A673 (cell line): ENCODE data around the gene RWDD3. TPM values are rescaled to one million over a fixed set of nuclear protein-coding genes. Genes with fewer than 3 reads are reported as not detected.

ENCODE experiments used
- BruUV-seq: library from RNA; stranded (reverse); fragments of 400-500 nt; replicated peaks from 2 replicates; lab custom pipeline; 2021; lab: Mats Ljungman, UMichigan
- CTCF ChIA-PET: fragments of 300-600 bp; sonication (Branson Sonifier 250); formaldehyde crosslinking; loops from one replicate; lab custom pipeline; 2022; ENCODE audit warnings: antibody characterized with exemption; lab: Charles Lee
- POLR2A ChIA-PET: fragments of 300-600 bp; sonication (Branson Sonifier 250); formaldehyde crosslinking; loops from one replicate; lab custom pipeline; 2022; ENCODE audit warnings: antibody characterized with exemption; ENCODE audit not compliant: low non-redundant PET; lab: Charles Lee
- DNase-seq: peaks from one replicate; pipeline ENCODE4 v3.0.0-alpha.2; 2015; ENCODE audit warnings: low spot score
- H3K27ac ChIP-seq: fragments of 200-600 bp; sonication (generic); 2 replicates; pipeline ENCODE4 v1.5.1; 2016; ENCODE audit warnings: mixed run types, low read depth, mild to moderate bottlenecking, mixed read lengths, antibody characterized with exemption, low read length; ENCODE audit not compliant: poor library complexity, severe bottlenecking
- H3K27me3 ChIP-seq: fragments of 200-600 bp; sonication (generic); replicated peaks from 2 replicates; pipeline ENCODE4 v1.6.1; 2017; ENCODE audit warnings: mixed run types, low read depth, mild to moderate bottlenecking, mixed read lengths, antibody characterized with exemption, low read length; ENCODE audit not compliant: insufficient read depth, poor library complexity
- H3K36me3 ChIP-seq: fragments of 200-600 bp; sonication (generic); 2 replicates; pipeline ENCODE4 v1.6.1; 2016; ENCODE audit warnings: mixed run types, mild to moderate bottlenecking, mixed read lengths, antibody characterized with exemption, low read length; ENCODE audit not compliant: insufficient read depth, poor library complexity, severe bottlenecking
- H3K4me1 ChIP-seq: fragments of 200-600 bp; sonication (generic); 2 replicates; pipeline ENCODE4 v1.6.1; 2017; ENCODE audit warnings: mixed run types, mild to moderate bottlenecking, mixed read lengths, antibody characterized with exemption, low read length; ENCODE audit not compliant: insufficient read depth, poor library complexity, severe bottlenecking
- H3K4me3 ChIP-seq: fragments of 200-600 bp; sonication (generic); 2 replicates; pipeline ENCODE4 v1.5.1; 2016; ENCODE audit warnings: low read depth, mixed run types, mild to moderate bottlenecking, mixed read lengths, low read length; ENCODE audit not compliant: poor library complexity, severe bottlenecking
- H3K9me3 ChIP-seq: fragments of 200-600 bp; sonication (generic); 2 replicates; pipeline ENCODE4 v1.6.1; 2016; ENCODE audit warnings: mixed run types, low read depth, mild to moderate bottlenecking, mixed read lengths, antibody characterized with exemption, low read length; ENCODE audit not compliant: poor library complexity, severe bottlenecking
- EZH2 ChIP-seq: fragments of 200-600 bp; sonication (generic); IDR thresholded peaks from 2 replicates; pipeline ENCODE4 v1.6.1; 2017; ENCODE audit warnings: borderline replicate concordance, low read depth, mild to moderate bottlenecking, mixed read lengths, antibody characterized with exemption, low read length; ENCODE audit not compliant: poor library complexity, severe bottlenecking
- intact Hi-C: fragments of 100-400 bp; cut with micrococcal nuclease; formaldehyde crosslinking; loops from one replicate; pipeline ENCODE4 v1.10.0; 2022; ENCODE audit not compliant: unreplicated experiment
- total RNA-seq: library from RNA; stranded (reverse); gene quantifications from 2 replicates; pipeline ENCODE4 v1.2.3, GENCODE V29; 2021
- TF ChIP-seq, protein P1 (sequence below): fragments of 300-800, 200-600 bp; sonication (generic); conservative IDR thresholded peaks from 2 replicates; pipeline ENCODE4 v1.5.1; 2017; ENCODE audit warnings: low read depth, mild to moderate bottlenecking, antibody characterized with exemption, low read length, moderate library complexity, mixed read lengths

The RWDD3 gene
- total RNA-seq, 1 experiment from 2014 or later: 12.1 TPM

DNA sequence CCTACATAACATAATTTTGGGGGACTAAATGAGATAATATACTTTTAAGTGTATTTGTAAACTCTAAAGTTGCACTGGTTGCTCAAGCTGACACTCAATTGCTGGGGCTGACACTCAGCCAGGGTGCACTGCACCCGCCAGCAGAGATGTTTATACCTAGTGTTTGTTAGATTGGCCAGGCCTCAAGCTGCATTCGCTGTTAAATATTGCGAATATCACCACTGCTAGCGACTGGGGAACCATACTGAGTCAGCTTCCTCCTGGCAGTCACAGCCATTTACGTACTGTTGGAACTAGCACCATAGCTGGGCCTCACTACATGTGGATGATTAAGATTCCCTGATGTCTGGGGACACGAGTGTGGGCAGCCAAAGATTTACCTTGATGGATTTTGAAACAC, 12.7 kb upstream of the RWDD3 start:
- no TSS peak for BruUV-seq
- Histone ChIP-seq H3K4me3 (no peak overlapping the region), H3K9me3 (no peaks in the 10 kb centered on the region), H3K27ac (no peak overlapping the region), H3K36me3 (no peaks in the 10 kb centered on the region), H3K4me1 (no peaks in the 10 kb centered on the region), H3K27me3 (no peaks in the 10 kb centered on the region)
- ChIA-PET CTCF (no interaction called here), POLR2A (no interaction called here)
- DNase-seq: no peak
- TF ChIP-seq EZH2: no peak
- TF ChIP-seq, protein P1, sequence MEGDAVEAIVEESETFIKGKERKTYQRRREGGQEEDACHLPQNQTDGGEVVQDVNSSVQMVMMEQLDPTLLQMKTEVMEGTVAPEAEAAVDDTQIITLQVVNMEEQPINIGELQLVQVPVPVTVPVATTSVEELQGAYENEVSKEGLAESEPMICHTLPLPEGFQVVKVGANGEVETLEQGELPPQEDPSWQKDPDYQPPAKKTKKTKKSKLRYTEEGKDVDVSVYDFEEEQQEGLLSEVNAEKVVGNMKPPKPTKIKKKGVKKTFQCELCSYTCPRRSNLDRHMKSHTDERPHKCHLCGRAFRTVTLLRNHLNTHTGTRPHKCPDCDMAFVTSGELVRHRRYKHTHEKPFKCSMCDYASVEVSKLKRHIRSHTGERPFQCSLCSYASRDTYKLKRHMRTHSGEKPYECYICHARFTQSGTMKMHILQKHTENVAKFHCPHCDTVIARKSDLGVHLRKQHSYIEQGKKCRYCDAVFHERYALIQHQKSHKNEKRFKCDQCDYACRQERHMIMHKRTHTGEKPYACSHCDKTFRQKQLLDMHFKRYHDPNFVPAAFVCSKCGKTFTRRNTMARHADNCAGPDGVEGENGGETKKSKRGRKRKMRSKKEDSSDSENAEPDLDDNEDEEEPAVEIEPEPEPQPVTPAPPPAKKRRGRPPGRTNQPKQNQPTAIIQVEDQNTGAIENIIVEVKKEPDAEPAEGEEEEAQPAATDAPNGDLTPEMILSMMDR: no peak
- intact Hi-C loops: no loop called here

DNA sequence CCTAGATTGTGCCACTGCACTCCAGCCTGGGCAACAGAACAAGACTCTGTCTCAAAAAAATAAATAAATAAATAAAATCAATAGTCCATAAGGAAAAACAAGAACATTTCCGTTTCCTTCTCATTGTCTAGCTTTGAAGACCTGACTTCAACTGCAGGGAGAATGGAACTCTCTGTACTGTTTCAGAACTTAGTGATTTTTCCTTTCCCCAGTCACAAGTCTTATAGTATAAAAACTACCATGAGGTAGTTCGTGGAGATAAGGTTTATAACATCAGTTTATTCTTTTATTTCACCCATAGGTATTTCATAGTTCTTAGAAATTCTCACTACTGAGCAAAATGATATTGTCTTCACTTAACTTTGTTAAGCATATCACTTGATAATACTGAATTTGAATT, 11.4 kb upstream of the RWDD3 start:
- no peak for DNase-seq
- CTCF ChIA-PET: no interaction called here
- intact Hi-C loops: no loop called here

DNA sequence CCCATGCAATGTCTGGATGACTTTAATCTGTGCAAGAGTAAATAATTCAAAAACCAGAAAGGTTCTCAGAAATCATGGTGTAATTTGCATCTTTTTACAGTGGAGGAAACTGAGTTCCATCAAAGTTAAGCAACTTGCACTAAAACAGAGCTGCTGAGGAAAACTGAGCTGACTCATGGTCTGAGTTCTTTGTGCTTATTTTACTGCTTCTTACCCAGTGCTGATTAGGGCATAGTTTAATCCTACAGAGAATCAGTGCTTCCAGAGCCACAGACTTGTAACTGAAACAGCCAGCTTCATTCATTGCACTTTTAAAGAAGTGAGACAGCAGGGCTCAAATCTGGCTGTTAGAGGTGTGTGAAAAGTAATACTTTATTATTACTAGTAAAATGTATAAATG, 10.9 kb upstream of the RWDD3 start:
- H3K4me1 ChIP-seq: no peaks in the 10 kb centered on the region
- ChIA-PET POLR2A (no interaction called here), CTCF (interaction anchor here (0.5 to 1.7 kb wide), 2 partner anchors 11 to 1524 kb away, joined by 3 to 12 read pairs; partner anchors contain the start of gene RWDD3)
- H3K36me3 ChIP-seq: no peaks in the 10 kb centered on the region
- no peaks in the 10 kb centered on the region for H3K9me3 ChIP-seq
- intact Hi-C loops: no loop called here
- no peak overlapping the region for H3K27ac ChIP-seq
- DNase-seq: peak; percentile 35
- TF ChIP-seq, protein P1: no peak
- no peak for TF ChIP-seq EZH2
- no peak overlapping the region for H3K4me3 ChIP-seq
- BruUV-seq: no TSS peak
- no peaks in the 10 kb centered on the region for H3K27me3 ChIP-seq

More for the DNA sequence above, 11.4 kb upstream of the RWDD3 start:
- Histone ChIP-seq H3K27me3 (no peaks in the 10 kb centered on the region), H3K9me3 (no peaks in the 10 kb centered on the region), H3K4me3 (no peak overlapping the region), H3K36me3 (no peaks in the 10 kb centered on the region), H3K4me1 (no peaks in the 10 kb centered on the region), H3K27ac (no peak overlapping the region)
- TF ChIP-seq, protein P1: no peak
- TF ChIP-seq EZH2: no peak
- no TSS peak for BruUV-seq
- POLR2A ChIA-PET: no interaction called here
